Nucleus accumbens (tissue), 56 donors: ENCODE data around the gene STK36.

Experiments
- DNase-seq, 56 donors: peaks; one replicate each; lab custom pipeline; 2025; lab: John Stamatoyannopoulos, UW

The STK36 gene

GRCh38 chr2:218671654-218672566, at the start of gene STK36, which contains the start of gene RNF25:
Gene STK36 (plus strand): TSS chr2:218672086. CDS start chr2:218672830, 744 bp downstream.
Gene RNF25 (minus strand): TSS chr2:218672002. CDS start chr2:218671970, 32 bp downstream.
- peak in 55 of 56 donors; percentile 35 to 93 (median 84) for DNase-seq

- DNase-seq: no peak
These were observed 49.1 kb upstream of the STK36 start for GRCh38 chr2:218622606-218623365.

GRCh38 chr2:218623366-218623705, 48.5 kb upstream of the STK36 start:
- no peak for DNase-seq

- DNase-seq: no peak
These were observed 45.5 kb upstream of the STK36 start for GRCh38 chr2:218626369-218626768.

GRCh38 chr2:218627939-218628338, 43.9 kb upstream of the STK36 start:
- no peak for DNase-seq

- no peak for DNase-seq
These were observed 40.0 kb upstream of the STK36 start for GRCh38 chr2:218631837-218632236.

GRCh38 chr2:218635719-218636118, 36.2 kb upstream of the STK36 start:
- no peak for DNase-seq

- DNase-seq: no peak
These were observed 33.5 kb upstream of the STK36 start for GRCh38 chr2:218638372-218638771.

GRCh38 chr2:218642121-218642656, 29.7 kb upstream of the STK36 start:
- DNase-seq: no peak

- DNase-seq: no peak
These were observed 29.1 kb upstream of the STK36 start for GRCh38 chr2:218642786-218643185.

GRCh38 chr2:218643751-218644310, 28.1 kb upstream of the STK36 start:
- DNase-seq: no peak

- no peak for DNase-seq
These were observed 27.2 kb upstream of the STK36 start for GRCh38 chr2:218644721-218645120.

GRCh38 chr2:218645126-218645525, 26.8 kb upstream of the STK36 start:
- no peak for DNase-seq

GRCh38 chr2:218648088-218648786, 23.6 kb upstream of the STK36 start:
- peak in 30 of 56 donors; percentile 0 to 64 (median 20) for DNase-seq

GRCh38 chr2:218648787-218649100, 23.1 kb upstream of the STK36 start:
- DNase-seq: peak in 1 of 56 donors; percentile 4

GRCh38 chr2:218655751-218656150, 16.1 kb upstream of the STK36 start:
- no peak for DNase-seq

GRCh38 chr2:218658671-218659257, 13.1 kb upstream of the STK36 start:
- peak in 5 of 56 donors; percentile 7 to 47 (median 26) for DNase-seq

- DNase-seq: peak in 55 of 56 donors; percentile 44 to 97 (median 89)
These were observed 12.5 kb upstream of the STK36 start, which contains the start of the genes BCS1L and ZNF142 for GRCh38 chr2:218659258-218659987. Gene BCS1L (plus strand): TSS chr2:218659683. CDS start chr2:218660988, 1,305 bp downstream. Gene ZNF142 (minus strand): TSS chr2:218659623. CDS start chr2:218656429, 3,194 bp downstream.

- peak in 1 of 56 donors; percentile 31 for DNase-seq
These were observed 11.9 kb upstream of the STK36 start for GRCh38 chr2:218659988-218660358.
